Measurements from ENCODE around the gene SLC17A1. TPM values are rescaled to one million over a fixed set of nuclear protein-coding genes. Genes with fewer than 3 reads are reported as not detected.

SLC17A1 gene
- total RNA-seq, 1 donor from 2014 or later: not detected

DNA sequence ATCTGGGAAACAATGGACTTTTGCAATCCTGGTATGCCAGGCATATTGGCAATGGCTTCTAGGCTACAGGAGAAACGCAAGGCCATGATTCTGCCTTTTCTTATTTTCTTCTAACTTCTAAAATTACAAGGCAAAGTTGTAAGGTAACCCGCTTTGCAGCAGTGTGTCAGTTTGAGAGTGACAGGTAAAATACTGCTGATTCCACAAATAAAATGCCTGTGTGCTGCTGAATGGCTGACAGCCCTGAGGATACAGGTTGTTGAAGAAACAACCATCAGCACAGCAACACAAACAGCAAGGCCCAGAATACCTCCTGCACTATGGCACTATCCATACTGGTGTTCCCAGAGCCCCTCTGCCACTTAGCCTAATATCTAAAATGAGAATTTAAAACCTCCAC, 37.1 kb downstream of the SLC17A1 start:
- H3K4me1 Mint-ChIP-seq (ENCODE audit: unreplicated experiment): no peaks in the 10 kb centered on the region
- H3K36me3 Mint-ChIP-seq (ENCODE audit: unreplicated experiment): no peaks in the 10 kb centered on the region
- H3K27me3 Mint-ChIP-seq (ENCODE audit: unreplicated experiment): peaks cover 32% of the 10 kb centered on the region
- TF ChIP-seq, protein P1, sequence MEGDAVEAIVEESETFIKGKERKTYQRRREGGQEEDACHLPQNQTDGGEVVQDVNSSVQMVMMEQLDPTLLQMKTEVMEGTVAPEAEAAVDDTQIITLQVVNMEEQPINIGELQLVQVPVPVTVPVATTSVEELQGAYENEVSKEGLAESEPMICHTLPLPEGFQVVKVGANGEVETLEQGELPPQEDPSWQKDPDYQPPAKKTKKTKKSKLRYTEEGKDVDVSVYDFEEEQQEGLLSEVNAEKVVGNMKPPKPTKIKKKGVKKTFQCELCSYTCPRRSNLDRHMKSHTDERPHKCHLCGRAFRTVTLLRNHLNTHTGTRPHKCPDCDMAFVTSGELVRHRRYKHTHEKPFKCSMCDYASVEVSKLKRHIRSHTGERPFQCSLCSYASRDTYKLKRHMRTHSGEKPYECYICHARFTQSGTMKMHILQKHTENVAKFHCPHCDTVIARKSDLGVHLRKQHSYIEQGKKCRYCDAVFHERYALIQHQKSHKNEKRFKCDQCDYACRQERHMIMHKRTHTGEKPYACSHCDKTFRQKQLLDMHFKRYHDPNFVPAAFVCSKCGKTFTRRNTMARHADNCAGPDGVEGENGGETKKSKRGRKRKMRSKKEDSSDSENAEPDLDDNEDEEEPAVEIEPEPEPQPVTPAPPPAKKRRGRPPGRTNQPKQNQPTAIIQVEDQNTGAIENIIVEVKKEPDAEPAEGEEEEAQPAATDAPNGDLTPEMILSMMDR (IDR thresholded peaks at IDR 0.05): no peak
- no peaks in the 10 kb centered on the region for H3K9me3 Mint-ChIP-seq (ENCODE audit: unreplicated experiment)
- no peak for DNase-seq (ENCODE audit: extremely low spot score, unreplicated experiment)
- no peak overlapping the region for H3K4me3 Mint-ChIP-seq (ENCODE audit: unreplicated experiment)
- H3K27ac Mint-ChIP-seq (ENCODE audit: unreplicated experiment): no peak overlapping the region

DNA sequence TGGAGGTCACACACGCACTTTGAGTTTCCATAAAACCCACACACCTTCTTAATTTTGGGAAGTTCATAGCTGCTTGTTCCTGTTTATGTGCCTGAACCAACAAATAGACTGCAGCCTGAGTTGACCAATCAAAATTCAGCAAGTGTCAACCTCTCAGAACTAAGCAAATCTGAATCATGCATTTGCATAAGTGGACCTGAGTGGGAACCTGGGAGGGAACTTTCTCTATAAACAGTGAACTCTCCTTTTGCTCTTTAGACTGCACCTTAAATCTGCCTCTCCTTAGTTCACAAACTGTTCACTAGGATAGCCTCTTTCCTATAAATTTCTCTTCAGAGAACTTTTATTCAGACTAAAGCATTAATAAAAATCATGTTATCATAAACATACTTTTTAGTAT, 37.9 kb downstream of the SLC17A1 start:
- no peaks in the 10 kb centered on the region for H3K9me3 Mint-ChIP-seq (ENCODE audit: unreplicated experiment)
- H3K4me3 Mint-ChIP-seq (ENCODE audit: unreplicated experiment): no peak overlapping the region
- peaks cover 29% of the 10 kb centered on the region for H3K27me3 Mint-ChIP-seq (ENCODE audit: unreplicated experiment)
- TF ChIP-seq, protein P1 (IDR thresholded peaks at IDR 0.05): no peak
- DNase-seq (ENCODE audit: extremely low spot score, unreplicated experiment): no peak
- no peaks in the 10 kb centered on the region for H3K36me3 Mint-ChIP-seq (ENCODE audit: unreplicated experiment)
- no peaks in the 10 kb centered on the region for H3K4me1 Mint-ChIP-seq (ENCODE audit: unreplicated experiment)
- H3K27ac Mint-ChIP-seq (ENCODE audit: unreplicated experiment): no peak overlapping the region

DNA sequence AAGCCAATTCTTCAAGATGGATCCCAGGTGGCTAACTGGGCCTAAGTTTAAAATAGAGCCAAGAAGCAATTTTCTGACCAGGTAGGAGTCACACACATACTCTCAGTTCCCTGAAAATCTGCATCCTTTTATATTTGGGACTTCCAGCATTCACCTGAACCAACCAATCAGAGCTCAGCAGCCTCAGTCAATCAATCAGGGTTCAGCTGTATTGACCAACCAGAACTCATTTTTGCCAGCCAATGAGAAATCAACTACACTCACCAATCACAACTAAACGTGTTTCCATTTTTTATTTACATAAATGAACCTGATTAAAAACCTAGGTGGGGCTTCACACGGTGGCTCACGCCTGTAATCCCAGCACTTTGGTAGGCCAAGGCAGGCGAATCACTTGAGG, 39.8 kb downstream of the SLC17A1 start:
- no peak overlapping the region for H3K27ac Mint-ChIP-seq (ENCODE audit: unreplicated experiment)
- TF ChIP-seq, protein P1 (IDR thresholded peaks at IDR 0.05): no peak
- no peaks in the 10 kb centered on the region for H3K4me1 Mint-ChIP-seq (ENCODE audit: unreplicated experiment)
- H3K4me3 Mint-ChIP-seq (ENCODE audit: unreplicated experiment): no peak overlapping the region
- no peak for DNase-seq (ENCODE audit: extremely low spot score, unreplicated experiment)
- H3K27me3 Mint-ChIP-seq (ENCODE audit: unreplicated experiment): peaks cover 18% of the 10 kb centered on the region
- H3K9me3 Mint-ChIP-seq (ENCODE audit: unreplicated experiment): no peaks in the 10 kb centered on the region
- no peaks in the 10 kb centered on the region for H3K36me3 Mint-ChIP-seq (ENCODE audit: unreplicated experiment)

DNA sequence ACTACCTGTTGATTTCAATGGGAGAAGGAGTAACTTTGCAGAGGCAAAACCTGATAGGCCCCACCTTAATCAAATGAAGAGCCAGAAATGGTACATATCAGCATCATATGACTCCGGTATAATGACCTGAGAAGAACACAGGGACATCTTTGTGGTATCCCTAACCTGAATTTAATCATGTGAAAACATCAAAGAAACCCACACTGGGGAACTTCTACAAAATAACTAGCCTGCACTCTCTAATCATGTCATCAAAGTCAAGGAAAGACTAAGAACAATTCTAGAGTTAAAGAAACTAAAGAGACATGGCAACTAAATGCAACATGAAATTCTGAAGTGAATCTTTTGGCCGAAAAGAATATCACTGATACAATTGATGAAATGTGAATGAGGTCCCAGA, 42.4 kb downstream of the SLC17A1 start:
- Mint-ChIP-seq H3K9me3 (ENCODE audit: unreplicated experiment) (no peaks in the 10 kb centered on the region), H3K4me3 (ENCODE audit: unreplicated experiment) (no peak overlapping the region), H3K27ac (ENCODE audit: unreplicated experiment) (no peak overlapping the region), H3K36me3 (ENCODE audit: unreplicated experiment) (no peaks in the 10 kb centered on the region), H3K4me1 (ENCODE audit: unreplicated experiment) (no peaks in the 10 kb centered on the region), H3K27me3 (ENCODE audit: unreplicated experiment) (peaks cover 6% of the 10 kb centered on the region)
- no peak for DNase-seq (ENCODE audit: extremely low spot score, unreplicated experiment)
- TF ChIP-seq, protein P1 (IDR thresholded peaks at IDR 0.05): no peak

DNA sequence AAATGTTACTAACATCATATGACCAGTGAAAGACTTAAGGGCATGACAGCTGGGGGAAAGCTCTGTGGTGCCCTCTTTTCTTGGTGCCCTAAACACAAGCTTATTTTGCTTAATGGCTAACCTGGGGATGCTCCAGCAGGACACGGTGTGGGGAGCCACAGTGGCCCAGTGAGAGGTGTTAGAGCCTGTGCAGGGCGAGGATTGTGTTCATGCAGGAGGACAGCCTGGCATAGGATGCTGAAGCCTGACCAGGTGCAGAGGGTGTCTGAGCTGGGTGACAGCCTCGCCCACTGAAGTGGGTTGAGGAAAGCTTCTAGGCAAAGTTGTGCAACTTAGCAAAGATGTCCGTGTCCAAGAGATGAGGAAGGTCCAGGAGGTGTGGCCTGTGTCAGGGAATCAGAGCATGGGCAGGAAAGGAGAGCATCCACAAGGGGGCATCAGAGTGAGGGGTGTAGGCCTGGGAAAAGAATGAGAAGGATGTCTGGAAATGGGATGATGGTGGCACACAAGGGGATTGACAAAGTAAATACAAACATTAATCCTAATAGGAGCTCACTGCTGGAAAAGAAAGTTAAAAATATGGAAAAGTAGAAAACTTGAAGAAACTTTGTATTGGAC, 43.4 kb downstream of the SLC17A1 start:
- H3K4me3 Mint-ChIP-seq (ENCODE audit: unreplicated experiment): no peak overlapping the region
- H3K9me3 Mint-ChIP-seq (ENCODE audit: unreplicated experiment): no peaks in the 10 kb centered on the region
- H3K36me3 Mint-ChIP-seq (ENCODE audit: unreplicated experiment): no peaks in the 10 kb centered on the region
- no peaks in the 10 kb centered on the region for H3K4me1 Mint-ChIP-seq (ENCODE audit: unreplicated experiment)
- TF ChIP-seq, protein P1 (IDR thresholded peaks at IDR 0.05): peak; percentile 35
- no peak overlapping the region for H3K27ac Mint-ChIP-seq (ENCODE audit: unreplicated experiment)
- no peak for DNase-seq (ENCODE audit: extremely low spot score, unreplicated experiment)
- H3K27me3 Mint-ChIP-seq (ENCODE audit: unreplicated experiment): peaks cover 8% of the 10 kb centered on the region
